ENCODE data around the gene STYX.

DNA sequence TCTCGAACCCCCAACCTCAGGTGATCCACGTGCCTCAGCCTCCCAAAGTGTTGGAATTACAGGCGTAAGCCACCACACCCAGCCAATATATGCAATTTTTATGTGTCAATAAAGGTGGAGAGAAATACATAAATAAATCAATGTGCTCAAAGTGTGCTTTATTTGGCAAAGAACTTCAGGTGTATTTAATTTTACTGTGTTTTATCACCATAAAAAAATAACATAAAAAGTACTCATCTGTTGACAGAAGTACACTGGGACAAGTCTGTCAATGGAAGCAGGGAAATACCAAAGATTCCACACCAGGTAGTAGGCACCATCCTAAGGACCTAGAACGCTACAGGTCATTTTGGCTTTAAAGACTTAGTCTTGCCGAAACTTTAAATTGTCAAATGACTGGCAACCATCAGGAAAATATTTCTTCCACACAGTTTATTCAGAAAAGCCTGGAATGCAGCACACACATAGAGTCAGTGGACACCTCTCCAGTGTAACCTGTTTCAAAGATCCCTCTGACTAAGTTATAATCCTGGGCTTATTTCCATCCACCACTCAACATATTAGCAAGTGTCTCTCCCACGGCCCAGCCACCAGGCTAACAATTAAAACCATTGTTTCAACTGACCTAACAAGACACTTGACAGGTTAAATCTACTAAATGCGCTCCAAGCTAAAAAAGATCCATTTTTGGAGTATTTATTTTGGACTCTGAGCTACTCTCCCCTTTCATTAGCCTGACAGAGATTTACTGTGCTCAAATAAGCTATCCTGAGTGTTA lies 38.8 kb upstream of the STYX start:
- TF ChIP-seq POLR2A (IDR thresholded peaks at IDR 0.05): no peak
- TF ChIP-seq, protein P1, sequence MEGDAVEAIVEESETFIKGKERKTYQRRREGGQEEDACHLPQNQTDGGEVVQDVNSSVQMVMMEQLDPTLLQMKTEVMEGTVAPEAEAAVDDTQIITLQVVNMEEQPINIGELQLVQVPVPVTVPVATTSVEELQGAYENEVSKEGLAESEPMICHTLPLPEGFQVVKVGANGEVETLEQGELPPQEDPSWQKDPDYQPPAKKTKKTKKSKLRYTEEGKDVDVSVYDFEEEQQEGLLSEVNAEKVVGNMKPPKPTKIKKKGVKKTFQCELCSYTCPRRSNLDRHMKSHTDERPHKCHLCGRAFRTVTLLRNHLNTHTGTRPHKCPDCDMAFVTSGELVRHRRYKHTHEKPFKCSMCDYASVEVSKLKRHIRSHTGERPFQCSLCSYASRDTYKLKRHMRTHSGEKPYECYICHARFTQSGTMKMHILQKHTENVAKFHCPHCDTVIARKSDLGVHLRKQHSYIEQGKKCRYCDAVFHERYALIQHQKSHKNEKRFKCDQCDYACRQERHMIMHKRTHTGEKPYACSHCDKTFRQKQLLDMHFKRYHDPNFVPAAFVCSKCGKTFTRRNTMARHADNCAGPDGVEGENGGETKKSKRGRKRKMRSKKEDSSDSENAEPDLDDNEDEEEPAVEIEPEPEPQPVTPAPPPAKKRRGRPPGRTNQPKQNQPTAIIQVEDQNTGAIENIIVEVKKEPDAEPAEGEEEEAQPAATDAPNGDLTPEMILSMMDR (IDR thresholded peaks at IDR 0.05): no peak

Data from lower leg skin (tissue), 3 donors.